GM23338 (cell line): ENCODE measurements around the gene PGP. TPM values are rescaled to one million over a fixed set of nuclear protein-coding genes. Genes with fewer than 3 reads are reported as not detected.
A peak's percentile ranks its signal among the peaks of the same experiment; 100 is the strongest.

Source experiments
- ATAC-seq: fragments of 200-7000 bp; cut with Tn5 transposase; 3 replicates; pipeline ENCODE4 v1.9.1; 2020
- DNase-seq: peaks from one replicate; pipeline ENCODE4 v3.0.0-alpha.2; 2015; ENCODE audit warnings: low spot score
- H2AFZ ChIP-seq: fragments of 200-600 bp; sonication (generic); 2 replicates; pipeline ENCODE4 v1.8.0; 2016; ENCODE audit warnings: antibody characterized with exemption, mild to moderate bottlenecking, moderate library complexity
- H3F3A ChIP-seq: fragments of 200-600 bp; sonication (generic); replicated peaks from 2 replicates; pipeline ENCODE4 v1.8.0; 2017; ENCODE audit warnings: antibody characterized with exemption, mixed run types, low read depth
- H3K27ac ChIP-seq: fragments of 200-600 bp; sonication (generic); 2 replicates; pipeline ENCODE4 v1.6.1; 2016; ENCODE audit warnings: low read depth
- H3K27me3 ChIP-seq: fragments of 200-600 bp; sonication (generic); 2 replicates; pipeline ENCODE4 v1.8.0; 2016; ENCODE audit warnings: mild to moderate bottlenecking, mixed run types, moderate library complexity; ENCODE audit not compliant: insufficient read depth
- H3K36me3 ChIP-seq: fragments of 200-600 bp; sonication (generic); 2 replicates; pipeline ENCODE4 v1.8.0; 2016; ENCODE audit warnings: mild to moderate bottlenecking; ENCODE audit not compliant: insufficient read depth
- H3K4me1 ChIP-seq: fragments of 200-600 bp; sonication (generic); 2 replicates; pipeline ENCODE4 v1.8.0; 2016; ENCODE audit warnings: mild to moderate bottlenecking, moderate library complexity; ENCODE audit not compliant: insufficient read depth
- H3K4me2 ChIP-seq: fragments of 200-600 bp; sonication (generic); 2 replicates; pipeline ENCODE4 v1.7.1; 2017; ENCODE audit warnings: mixed run types
- H3K4me3 ChIP-seq: fragments of 200-600 bp; sonication (generic); 2 replicates; pipeline ENCODE4 v1.6.1; 2016; ENCODE audit warnings: mixed run types
- H3K79me2 ChIP-seq: fragments of 200-600 bp; sonication (generic); replicated peaks from 2 replicates; pipeline ENCODE4 v1.8.0; 2017; ENCODE audit warnings: mild to moderate bottlenecking; ENCODE audit not compliant: insufficient read depth
- H3K9me2 ChIP-seq: fragments of 200-600 bp; sonication (generic); 2 replicates; pipeline ENCODE4 v1.8.0; 2017; ENCODE audit not compliant: insufficient read depth
- H4K20me1 ChIP-seq: fragments of 200-600 bp; sonication (generic); replicated peaks from 2 replicates; pipeline ENCODE4 v1.8.0; 2017; ENCODE audit warnings: mild to moderate bottlenecking; ENCODE audit not compliant: insufficient read depth
- H3K27ac Mint-ChIP-seq: 2 replicates; pipeline ENCODE4 v1.8.0; 2020; ENCODE audit warnings: inconsistent platforms, mild to moderate bottlenecking, moderate library complexity, mixed read lengths
- H3K27me3 Mint-ChIP-seq: 3 replicates; pipeline ENCODE4 v1.8.0; 2022; ENCODE audit warnings: low read depth, mild to moderate bottlenecking, moderate library complexity, mixed read lengths, inconsistent platforms; ENCODE audit not compliant: insufficient read depth, poor library complexity
- H3K36me3 Mint-ChIP-seq: 3 replicates; pipeline ENCODE4 v1.8.0; 2021; ENCODE audit warnings: low read depth, mild to moderate bottlenecking, inconsistent platforms, moderate library complexity, mixed read lengths
- H3K4me1 Mint-ChIP-seq: 3 replicates; pipeline ENCODE4 v1.8.0; 2020; ENCODE audit warnings: mild to moderate bottlenecking, inconsistent platforms, mixed read lengths
- H3K4me3 Mint-ChIP-seq: 3 replicates; pipeline ENCODE4 v1.8.0; 2021; ENCODE audit warnings: moderate library complexity, mild to moderate bottlenecking, inconsistent platforms, mixed read lengths
- H3K9me3 Mint-ChIP-seq: 3 replicates; pipeline ENCODE4 v1.8.0; 2020; ENCODE audit warnings: moderate library complexity, mild to moderate bottlenecking, inconsistent platforms, mixed read lengths
- CREB1 ChIP-seq: fragments of 250-450 bp; sonication (Bioruptor Pico); IDR thresholded peaks from 2 replicates; pipeline ENCODE4 v1.5.0; 2020; ENCODE audit warnings: low read depth, mild to moderate bottlenecking, moderate library complexity
- EZH2phosphoT487 ChIP-seq: fragments of 200-600 bp; sonication (generic); IDR thresholded peaks from one replicate; pipeline ENCODE4 v1.8.1; 2018; ENCODE audit warnings: antibody characterized with exemption; ENCODE audit not compliant: unreplicated experiment
- JUNB ChIP-seq: IDR thresholded peaks from one replicate; pipeline ENCODE4 v1.6.1; 2016; ENCODE audit warnings: antibody characterized with exemption; ENCODE audit not compliant: unreplicated experiment
- NANOG ChIP-seq: IDR thresholded peaks from 2 replicates; pipeline ENCODE4 v1.6.1; 2016; ENCODE audit warnings: antibody characterized with exemption, borderline replicate concordance
- ZNF114 ChIP-seq: fragments of 250-450 bp; sonication (Bioruptor Pico); IDR thresholded peaks from 2 replicates; pipeline ENCODE4 v1.5.0; 2020; ENCODE audit warnings: mild to moderate bottlenecking, moderate library complexity
- polyA plus RNA-seq: library from polyadenylated mRNA; unstranded; fragments of >200 nt; fragmentation: Nextera tagmentation; extraction: Ambion mirVana; gene quantifications from 2 replicates; pipeline ENCODE4 v1.2.1, GENCODE V29; 2016
- total RNA-seq: library from RNA; depleted of rRNA; stranded (reverse); fragments of >200 nt; shearing (Covaris generic); gene quantifications from 2 replicates; pipeline ENCODE4 v1.2.3, GENCODE V29; 2014
- TF ChIP-seq, protein P1 (sequence below): IDR thresholded peaks from one replicate; pipeline ENCODE4 v1.6.1; 2018; ENCODE audit warnings: antibody characterized with exemption; ENCODE audit not compliant: unreplicated experiment
- TF ChIP-seq, protein P2 (sequence below), 2 experiments: fragments of 200-600 bp in 1 of 2; sonication (generic) in 1 of 2; conservative IDR thresholded peaks; 2 replicates each; pipeline versions ENCODE4 v1.5.1 to v1.6.1; 2016 to 2017; ENCODE audit warnings: antibody characterized with exemption in 2 of 2, low read depth in 2 of 2, mild to moderate bottlenecking in 2 of 2, moderate library complexity in 1 of 2

The PGP gene
- total and polyA plus RNA-seq, 2 experiments from 2014 or later: 44.4 to 80.3 TPM

DNA sequence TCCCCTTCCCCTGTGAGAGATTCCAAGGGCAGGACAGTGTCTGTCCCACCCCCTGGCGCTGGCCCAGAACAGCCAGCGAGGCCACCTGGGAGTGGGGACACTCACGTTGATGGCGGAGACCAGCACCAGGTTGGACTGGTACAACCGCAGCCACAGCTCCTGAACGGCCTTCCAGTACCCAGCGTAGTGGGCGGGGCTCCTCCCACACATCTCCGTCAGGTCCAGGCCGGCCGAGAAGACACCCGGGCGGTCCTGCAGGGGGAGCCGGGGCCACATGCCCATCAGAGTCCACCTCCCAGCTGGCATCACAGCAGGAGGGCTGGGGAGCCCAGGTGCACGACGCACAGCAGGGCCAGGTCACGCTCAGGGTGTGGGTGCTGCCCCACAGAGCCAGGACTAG is 29.7 kb upstream of the PGP start:
- H3K36me3 Mint-ChIP-seq: peaks cover 60% of the 10 kb centered on the region
- no peak overlapping the region for H3K27ac Mint-ChIP-seq
- peak; percentile 64 for DNase-seq
- H3F3A ChIP-seq: peaks cover 8% of the 10 kb centered on the region
- peaks cover 8% of the 10 kb centered on the region for H3K27me3 Mint-ChIP-seq
- no peaks in the 10 kb centered on the region for H3K27me3 ChIP-seq
- no peaks in the 10 kb centered on the region for H3K4me1 Mint-ChIP-seq
- no peaks in the 10 kb centered on the region for H3K4me1 ChIP-seq
- no peak overlapping the region for H3K4me3 Mint-ChIP-seq
- H4K20me1 ChIP-seq: peaks cover 4% of the 10 kb centered on the region
- peaks cover 4% of the 10 kb centered on the region; the same call in 1 of the 2 replicates for H3K36me3 ChIP-seq
- no peak overlapping the region for H2AFZ ChIP-seq
- no peak overlapping the region for H3K4me3 ChIP-seq
- H3K27ac ChIP-seq: no peak overlapping the region
- TF ChIP-seq, protein P1, sequence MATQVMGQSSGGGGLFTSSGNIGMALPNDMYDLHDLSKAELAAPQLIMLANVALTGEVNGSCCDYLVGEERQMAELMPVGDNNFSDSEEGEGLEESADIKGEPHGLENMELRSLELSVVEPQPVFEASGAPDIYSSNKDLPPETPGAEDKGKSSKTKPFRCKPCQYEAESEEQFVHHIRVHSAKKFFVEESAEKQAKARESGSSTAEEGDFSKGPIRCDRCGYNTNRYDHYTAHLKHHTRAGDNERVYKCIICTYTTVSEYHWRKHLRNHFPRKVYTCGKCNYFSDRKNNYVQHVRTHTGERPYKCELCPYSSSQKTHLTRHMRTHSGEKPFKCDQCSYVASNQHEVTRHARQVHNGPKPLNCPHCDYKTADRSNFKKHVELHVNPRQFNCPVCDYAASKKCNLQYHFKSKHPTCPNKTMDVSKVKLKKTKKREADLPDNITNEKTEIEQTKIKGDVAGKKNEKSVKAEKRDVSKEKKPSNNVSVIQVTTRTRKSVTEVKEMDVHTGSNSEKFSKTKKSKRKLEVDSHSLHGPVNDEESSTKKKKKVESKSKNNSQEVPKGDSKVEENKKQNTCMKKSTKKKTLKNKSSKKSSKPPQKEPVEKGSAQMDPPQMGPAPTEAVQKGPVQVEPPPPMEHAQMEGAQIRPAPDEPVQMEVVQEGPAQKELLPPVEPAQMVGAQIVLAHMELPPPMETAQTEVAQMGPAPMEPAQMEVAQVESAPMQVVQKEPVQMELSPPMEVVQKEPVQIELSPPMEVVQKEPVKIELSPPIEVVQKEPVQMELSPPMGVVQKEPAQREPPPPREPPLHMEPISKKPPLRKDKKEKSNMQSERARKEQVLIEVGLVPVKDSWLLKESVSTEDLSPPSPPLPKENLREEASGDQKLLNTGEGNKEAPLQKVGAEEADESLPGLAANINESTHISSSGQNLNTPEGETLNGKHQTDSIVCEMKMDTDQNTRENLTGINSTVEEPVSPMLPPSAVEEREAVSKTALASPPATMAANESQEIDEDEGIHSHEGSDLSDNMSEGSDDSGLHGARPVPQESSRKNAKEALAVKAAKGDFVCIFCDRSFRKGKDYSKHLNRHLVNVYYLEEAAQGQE: no peak
- TF ChIP-seq, protein P2, sequence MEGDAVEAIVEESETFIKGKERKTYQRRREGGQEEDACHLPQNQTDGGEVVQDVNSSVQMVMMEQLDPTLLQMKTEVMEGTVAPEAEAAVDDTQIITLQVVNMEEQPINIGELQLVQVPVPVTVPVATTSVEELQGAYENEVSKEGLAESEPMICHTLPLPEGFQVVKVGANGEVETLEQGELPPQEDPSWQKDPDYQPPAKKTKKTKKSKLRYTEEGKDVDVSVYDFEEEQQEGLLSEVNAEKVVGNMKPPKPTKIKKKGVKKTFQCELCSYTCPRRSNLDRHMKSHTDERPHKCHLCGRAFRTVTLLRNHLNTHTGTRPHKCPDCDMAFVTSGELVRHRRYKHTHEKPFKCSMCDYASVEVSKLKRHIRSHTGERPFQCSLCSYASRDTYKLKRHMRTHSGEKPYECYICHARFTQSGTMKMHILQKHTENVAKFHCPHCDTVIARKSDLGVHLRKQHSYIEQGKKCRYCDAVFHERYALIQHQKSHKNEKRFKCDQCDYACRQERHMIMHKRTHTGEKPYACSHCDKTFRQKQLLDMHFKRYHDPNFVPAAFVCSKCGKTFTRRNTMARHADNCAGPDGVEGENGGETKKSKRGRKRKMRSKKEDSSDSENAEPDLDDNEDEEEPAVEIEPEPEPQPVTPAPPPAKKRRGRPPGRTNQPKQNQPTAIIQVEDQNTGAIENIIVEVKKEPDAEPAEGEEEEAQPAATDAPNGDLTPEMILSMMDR (conservative IDR thresholded peaks at IDR 0.05; ENCODE audit: low read depth in 2 of 2): peak; percentile 26 to 49; a peak in 3 of 4 replicates
- no peaks in the 10 kb centered on the region for H3K9me2 ChIP-seq
- ATAC-seq: peak; percentile 64
- peaks cover 16% of the 10 kb centered on the region for H3K79me2 ChIP-seq
- no peak overlapping the region for H3K4me2 ChIP-seq
- H3K9me3 Mint-ChIP-seq: no peaks in the 10 kb centered on the region

- H3K9me3 Mint-ChIP-seq: no peaks in the 10 kb centered on the region
- no peak overlapping the region for H3K4me3 Mint-ChIP-seq
- peaks cover 8% of the 10 kb centered on the region for H3F3A ChIP-seq
Measured at GRCh38 chr16:2243781-2244180, 29.1 kb upstream of the PGP start.

More at GRCh38 chr16:2243781-2244180, 29.1 kb upstream of the PGP start:
- Mint-ChIP-seq H3K4me1 (no peaks in the 10 kb centered on the region), H3K27ac (no peak overlapping the region), H3K36me3 (peaks cover 57% of the 10 kb centered on the region), H3K27me3 (peaks cover 8% of the 10 kb centered on the region)
- peaks cover 4% of the 10 kb centered on the region; the same call in 1 of the 2 replicates for H3K36me3 ChIP-seq
- H3K27ac ChIP-seq: no peak overlapping the region
- H3K79me2 ChIP-seq: peaks cover 11% of the 10 kb centered on the region
- H3K27me3 ChIP-seq: no peaks in the 10 kb centered on the region
- H3K4me3 ChIP-seq: no peak overlapping the region
- H4K20me1 ChIP-seq: peaks cover 4% of the 10 kb centered on the region
- H3K4me1 ChIP-seq: no peaks in the 10 kb centered on the region
- H3K4me2 ChIP-seq: no peak overlapping the region
- no peak for TF ChIP-seq JUNB
- TF ChIP-seq, protein P1: no peak
- TF ChIP-seq CREB1 (CRISPR knock-in tag): no peak
- TF ChIP-seq ZNF114 (CRISPR knock-in tag): no peak
- no peak for TF ChIP-seq EZH2phosphoT487
- TF ChIP-seq NANOG: no peak
- DNase-seq (no peak), ATAC-seq (no peak)
- H3K9me2 ChIP-seq: no peaks in the 10 kb centered on the region
- H2AFZ ChIP-seq: no peak overlapping the region
